Activated CD8-positive, alpha-beta T cell treated with anti-CD3 and anti-CD28 coated beads for 36 hours (primary cell): ENCODE measurements around the gene ARHGAP22. TPM values are rescaled to one million over a fixed set of nuclear protein-coding genes. Genes with fewer than 3 reads are reported as not detected.

Source experiments
- ATAC-seq: fragments of 200-7000 bp; cut with Tn5 transposase; one replicate; pipeline ENCODE4 v1.10.0; 2021; ENCODE audit warnings: mild to moderate bottlenecking, moderate library complexity
- CTCF ChIA-PET: fragments of 350-600 bp; sonication (Branson Sonifier 250); formaldehyde crosslinking; loops from one replicate; lab custom pipeline; 2021; ENCODE audit warnings: antibody characterized with exemption; lab: Charles Lee
- POLR2A ChIA-PET: fragments of 350-600 bp; sonication (Branson Sonifier 250); formaldehyde crosslinking; loops from one replicate; lab custom pipeline; 2021; ENCODE audit warnings: antibody characterized with exemption; lab: Charles Lee
- DNase-seq: peaks from one replicate; pipeline ENCODE4 v3.0.0-alpha.2; 2020
- H3K27ac Mint-ChIP-seq: one replicate; pipeline ENCODE4 v1.8.0; 2021; ENCODE audit warnings: mild to moderate bottlenecking, mixed read lengths
- H3K27me3 Mint-ChIP-seq: one replicate; pipeline ENCODE4 v1.8.0; 2021; ENCODE audit warnings: mixed read lengths
- H3K36me3 Mint-ChIP-seq: one replicate; pipeline ENCODE4 v1.8.0; 2021; ENCODE audit warnings: low read depth, mixed read lengths
- H3K4me1 Mint-ChIP-seq: one replicate; pipeline ENCODE4 v1.8.0; 2021; ENCODE audit warnings: low read depth, mixed read lengths
- H3K4me3 Mint-ChIP-seq: one replicate; pipeline ENCODE4 v1.8.0; 2021; ENCODE audit warnings: mild to moderate bottlenecking, moderate library complexity, mixed read lengths
- H3K9me3 Mint-ChIP-seq: one replicate; pipeline ENCODE4 v1.8.0; 2021; ENCODE audit warnings: mixed read lengths
- intact Hi-C: fragments of 100-400 bp; cut with micrococcal nuclease; formaldehyde crosslinking; loops from one replicate; pipeline ENCODE4 v1.10.0; 2022
- total RNA-seq, 2 experiments: library from RNA; stranded (reverse); gene quantifications; one replicate each; pipeline ENCODE4 v1.2.3, GENCODE V29; 2021
- TF ChIP-seq, protein P1 (sequence below): fragments of 200-600 bp; IDR thresholded peaks from one replicate; pipeline ENCODE4 v1.8.0; 2022; ENCODE audit warnings: antibody characterized with exemption, mild to moderate bottlenecking

Gene ARHGAP22
- total RNA-seq, 2 experiments from 2014 or later = not detected

GRCh38 chr10:48465860-48466521 lies 138.9 kb downstream of the ARHGAP22 start:
- POLR2A ChIA-PET = no interaction called here
- no peak for ATAC-seq
- intact Hi-C loops = no loop called here
- Mint-ChIP-seq H3K4me3 (no peak overlapping the region), H3K4me1 (no peaks in the 10 kb centered on the region), H3K9me3 (no peaks in the 10 kb centered on the region), H3K36me3 (no peaks in the 10 kb centered on the region), H3K27ac (no peak overlapping the region), H3K27me3 (no peaks in the 10 kb centered on the region)
- CTCF ChIA-PET = no interaction called here
- TF ChIP-seq, protein P1, sequence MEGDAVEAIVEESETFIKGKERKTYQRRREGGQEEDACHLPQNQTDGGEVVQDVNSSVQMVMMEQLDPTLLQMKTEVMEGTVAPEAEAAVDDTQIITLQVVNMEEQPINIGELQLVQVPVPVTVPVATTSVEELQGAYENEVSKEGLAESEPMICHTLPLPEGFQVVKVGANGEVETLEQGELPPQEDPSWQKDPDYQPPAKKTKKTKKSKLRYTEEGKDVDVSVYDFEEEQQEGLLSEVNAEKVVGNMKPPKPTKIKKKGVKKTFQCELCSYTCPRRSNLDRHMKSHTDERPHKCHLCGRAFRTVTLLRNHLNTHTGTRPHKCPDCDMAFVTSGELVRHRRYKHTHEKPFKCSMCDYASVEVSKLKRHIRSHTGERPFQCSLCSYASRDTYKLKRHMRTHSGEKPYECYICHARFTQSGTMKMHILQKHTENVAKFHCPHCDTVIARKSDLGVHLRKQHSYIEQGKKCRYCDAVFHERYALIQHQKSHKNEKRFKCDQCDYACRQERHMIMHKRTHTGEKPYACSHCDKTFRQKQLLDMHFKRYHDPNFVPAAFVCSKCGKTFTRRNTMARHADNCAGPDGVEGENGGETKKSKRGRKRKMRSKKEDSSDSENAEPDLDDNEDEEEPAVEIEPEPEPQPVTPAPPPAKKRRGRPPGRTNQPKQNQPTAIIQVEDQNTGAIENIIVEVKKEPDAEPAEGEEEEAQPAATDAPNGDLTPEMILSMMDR = no peak
- DNase-seq = no peak

- no peak for ATAC-seq
- Mint-ChIP-seq H3K36me3 (no peaks in the 10 kb centered on the region), H3K27ac (no peak overlapping the region), H3K4me1 (no peaks in the 10 kb centered on the region), H3K4me3 (no peak overlapping the region), H3K27me3 (no peaks in the 10 kb centered on the region), H3K9me3 (no peaks in the 10 kb centered on the region)
- CTCF ChIA-PET = interaction anchor here (0.8 kb wide), 1 partner anchor 403 kb away, joined by 3 read pairs; no protein-coding TSS in a partner anchor
- no peak for DNase-seq
- TF ChIP-seq, protein P1 = no peak
- POLR2A ChIA-PET = no interaction called here
- intact Hi-C loops = no loop called here
These were observed 139.8 kb downstream of the ARHGAP22 start for GRCh38 chr10:48464871-48465736.

DNA sequence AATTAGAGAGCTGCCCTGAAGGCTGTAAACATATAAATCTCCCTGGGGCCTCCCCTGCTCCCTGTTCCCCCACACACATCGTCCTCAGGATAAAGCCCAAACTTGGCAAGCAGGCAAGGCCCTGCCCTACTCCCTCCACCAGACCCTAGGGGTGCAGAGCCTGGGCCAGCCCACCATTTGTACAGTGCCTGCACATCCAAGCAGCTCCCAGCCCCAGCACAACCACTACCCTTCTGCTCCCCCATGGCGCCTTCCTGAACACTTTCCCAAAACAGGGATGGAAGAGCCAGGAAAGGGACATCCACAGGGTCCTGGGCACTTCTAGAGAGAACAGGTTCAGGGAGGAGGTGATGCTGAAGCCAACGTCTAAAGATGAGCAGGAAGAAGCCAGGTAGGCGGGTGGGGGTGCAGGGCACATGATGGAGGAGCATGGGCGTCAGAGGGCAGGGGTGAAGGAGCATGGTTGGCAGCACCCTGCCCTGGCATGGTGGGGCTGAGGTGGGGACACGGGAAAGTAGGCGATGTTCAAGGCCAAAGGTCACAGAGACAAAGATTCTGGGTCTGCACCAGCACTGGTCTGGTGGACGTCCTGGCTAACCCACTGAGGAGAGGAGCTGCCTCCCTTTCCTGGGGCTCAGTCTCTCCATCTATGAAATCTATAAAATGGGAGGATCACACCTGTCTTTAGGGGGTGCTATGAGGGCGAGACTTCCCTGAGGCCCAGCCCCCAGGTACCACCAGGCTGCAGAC lies 140.6 kb downstream of the ARHGAP22 start:
- ATAC-seq = no peak
- ChIA-PET POLR2A (no interaction called here), CTCF (interaction anchor here (0.8 to 1.3 kb wide), 2 partner anchors 192 to 404 kb away, joined by 3 read pairs; no protein-coding TSS in a partner anchor)
- Mint-ChIP-seq H3K36me3 (no peaks in the 10 kb centered on the region), H3K27ac (no peak overlapping the region), H3K9me3 (no peaks in the 10 kb centered on the region), H3K4me1 (no peaks in the 10 kb centered on the region), H3K27me3 (no peaks in the 10 kb centered on the region), H3K4me3 (no peak overlapping the region)
- TF ChIP-seq, protein P1 = no peak
- DNase-seq = no peak
- intact Hi-C loops = no loop called here

DNA sequence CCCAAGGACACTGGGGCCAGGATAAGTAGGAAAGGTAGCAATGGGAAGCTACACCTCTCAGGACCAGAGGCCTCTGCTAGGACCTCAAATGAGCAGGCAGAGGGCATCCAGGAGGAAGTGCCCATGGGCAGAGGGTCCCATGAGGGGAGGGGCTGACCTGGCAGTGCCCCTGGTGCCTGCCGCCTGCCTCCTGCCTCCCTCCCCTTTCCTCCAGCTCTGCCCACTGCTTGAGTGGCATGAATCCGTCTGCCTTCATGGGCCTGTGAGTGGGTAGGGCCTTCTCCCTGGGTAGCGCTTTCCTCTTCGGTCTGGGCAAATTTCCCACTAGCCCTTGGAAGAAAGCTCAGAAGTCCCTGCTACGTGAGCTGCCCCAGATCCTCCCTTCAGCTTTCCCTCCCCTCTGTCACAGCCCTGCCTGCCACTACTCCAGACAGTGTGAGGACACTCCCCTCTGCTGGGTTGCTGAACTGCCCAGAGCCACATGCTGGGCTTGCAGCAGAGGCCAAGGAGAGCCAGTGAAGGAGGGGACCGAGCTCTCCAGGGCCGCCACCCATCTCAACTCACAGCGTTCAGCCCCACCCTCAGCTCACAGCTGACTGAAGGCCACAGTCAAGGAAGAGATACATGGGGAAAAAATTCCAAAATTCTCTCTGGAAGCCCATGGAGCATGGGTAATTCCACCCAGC lies 141.4 kb downstream of the ARHGAP22 start:
- Mint-ChIP-seq H3K27ac (no peak overlapping the region), H3K9me3 (no peaks in the 10 kb centered on the region), H3K4me1 (no peaks in the 10 kb centered on the region), H3K36me3 (no peaks in the 10 kb centered on the region), H3K27me3 (no peaks in the 10 kb centered on the region), H3K4me3 (no peak overlapping the region)
- ChIA-PET POLR2A (interaction anchor here (1.2 kb wide), 1 partner anchor 11 kb away, joined by 3 read pairs; no protein-coding TSS in a partner anchor), CTCF (interaction anchor here (1.0 to 1.3 kb wide), 2 partner anchors 100 to 193 kb away, joined by 3 to 5 read pairs; no protein-coding TSS in a partner anchor)
- TF ChIP-seq, protein P1 = no peak
- DNase-seq = no peak
- no peak for ATAC-seq
- intact Hi-C loops = no loop called here
